GM12878 (cell line): ENCODE measurements around the gene CAPN9. TPM values are rescaled to one million over a fixed set of nuclear protein-coding genes. Genes with fewer than 3 reads are reported as not detected.

ENCODE experiments used
- ATAC-seq: fragments of 200-7000 bp; cut with Tn5 transposase; 3 replicates; pipeline ENCODE4 v1.9.1; 2020; ENCODE audit warnings: mild to moderate bottlenecking, moderate library complexity
- BruUV-seq: library from RNA; stranded (reverse); fragments of 400-500 nt; replicated peaks from 2 replicates; lab custom pipeline; 2021; lab: Mats Ljungman, UMichigan
- CTCF ChIA-PET: fragments of 300-600 bp; sonication (Branson Sonifier 250); formaldehyde crosslinking; extraction: SDS; loops from one replicate; lab custom pipeline; 2021; ENCODE audit warnings: inconsistent platforms; lab: Yijun Ruan, JAX
- POLR2A ChIA-PET: fragments of 350-600 bp; formaldehyde crosslinking; extraction: SDS; loops from one replicate; lab custom pipeline; 2021; ENCODE audit warnings: inconsistent platforms; lab: Charles Lee
- RAD21 ChIA-PET: fragments of 300-600 bp; sonication (Branson Sonifier 250); formaldehyde crosslinking; loops from one replicate; lab custom pipeline; 2023; ENCODE audit warnings: antibody characterized with exemption; ENCODE audit not compliant: unreplicated experiment; lab: Charles Lee
- SMC1A ChIA-PET: fragments of 300-600 bp; sonication (Branson Sonifier 250); formaldehyde crosslinking; loops from one replicate; lab custom pipeline; 2023; ENCODE audit not compliant: unreplicated experiment, uncharacterized antibody; lab: Charles Lee
- DNase-seq: peaks from one replicate; pipeline ENCODE4 v3.0.0-alpha.2; 2011; ENCODE audit warnings: low read depth, low spot score
- FAIRE-seq: peaks from 3 replicates; lab custom pipeline; 2011; peaks lifted over from hg19 to GRCh38; lab: Jason Lieb, UNC
- H2AFZ ChIP-seq: 2 replicates; pipeline ENCODE4 v1.6.0; 2011; ENCODE audit warnings: low read depth, low read length, control low read depth; ENCODE audit not compliant: control insufficient read depth
- H3K27ac ChIP-seq: 2 replicates; pipeline ENCODE4 v1.5.1; 2011; ENCODE audit warnings: control low read depth; ENCODE audit not compliant: control insufficient read depth, insufficient read depth
- H3K27me3 ChIP-seq, 2 experiments: replicated peaks in 1 of 2; 2 replicates each; pipeline versions ENCODE4 v1.6.0 to v1.6.1; 2011; ENCODE audit warnings: low read length in 1 of 2; ENCODE audit not compliant: control insufficient read depth in 2 of 2, insufficient read depth in 2 of 2
- H3K36me3 ChIP-seq, 2 experiments: 2 replicates each; pipeline ENCODE4 v1.5.1; 2011; ENCODE audit warnings: low read length in 1 of 2; ENCODE audit not compliant: control insufficient read depth in 2 of 2, insufficient read depth in 2 of 2
- H3K4me1 ChIP-seq: 2 replicates; pipeline ENCODE4 v1.6.1; 2011; ENCODE audit warnings: mild to moderate bottlenecking, low read length, moderate library complexity, mixed read lengths; ENCODE audit not compliant: control insufficient read depth, insufficient read depth
- H3K4me2 ChIP-seq: 2 replicates; pipeline ENCODE4 v1.6.0; 2011; ENCODE audit warnings: control low read depth; ENCODE audit not compliant: control insufficient read depth, insufficient read depth
- H3K4me3 ChIP-seq: fragments of 200-600 bp; sonication (generic); 2 replicates; pipeline ENCODE4 v1.5.1; 2016
- H3K79me2 ChIP-seq: 2 replicates; pipeline ENCODE4 v1.6.0; 2011; ENCODE audit warnings: low read length; ENCODE audit not compliant: control insufficient read depth, insufficient read depth
- H3K9ac ChIP-seq: 2 replicates; pipeline ENCODE4 v1.8.0; 2011; ENCODE audit warnings: low read length, control low read depth, mixed read lengths; ENCODE audit not compliant: control insufficient read depth, insufficient read depth
- H3K9me3 ChIP-seq: replicated peaks from 3 replicates; pipeline ENCODE4 v1.5.1; 2011; ENCODE audit warnings: mild to moderate bottlenecking, low read length; ENCODE audit not compliant: control insufficient read depth, insufficient read depth
- H4K20me1 ChIP-seq: 2 replicates; pipeline ENCODE4 v1.6.0; 2011; ENCODE audit not compliant: control insufficient read depth, insufficient read depth
- BHLHE40 ChIP-seq, 2 experiments: fragments of 450-650 bp in 1 of 2; IDR thresholded peaks; 2 replicates each; pipeline ENCODE4 v1.6.1; 2011 to 2017; ENCODE audit warnings: low read depth in 2 of 2, borderline replicate concordance in 1 of 2, improper control_type of control experiment in 1 of 2, low read length in 1 of 2, mild to moderate bottlenecking in 1 of 2
- E2F4 ChIP-seq: IDR thresholded peaks from 2 replicates; pipeline ENCODE4 v1.6.1; 2012; ENCODE audit warnings: low read depth, low read length, improper control_type of control experiment
- IKZF1 ChIP-seq: fragments of 450-650 bp; conservative IDR thresholded peaks from 2 replicates; pipeline ENCODE4 v1.6.1; 2017; ENCODE audit warnings: antibody characterized with exemption, mild to moderate bottlenecking
- SMC3 ChIP-seq: IDR thresholded peaks from 2 replicates; pipeline ENCODE4 v1.6.1; 2011; ENCODE audit warnings: low read length, improper control_type of control experiment, borderline replicate concordance
- TCF3 ChIP-seq: IDR thresholded peaks from 2 replicates; pipeline ENCODE4 v1.6.1; 2012; ENCODE audit warnings: low read depth, mild to moderate bottlenecking, low read length, borderline replicate concordance; ENCODE audit not compliant: insufficient read depth
- ZNF207 ChIP-seq: fragments of 450-650 bp; IDR thresholded peaks from 2 replicates; pipeline ENCODE4 v1.6.1; 2014; ENCODE audit warnings: antibody characterized with exemption, mild to moderate bottlenecking, borderline replicate concordance
- ZNF384 ChIP-seq: IDR thresholded peaks from 2 replicates; pipeline ENCODE4 v1.6.1; 2012; ENCODE audit warnings: low read depth, mild to moderate bottlenecking, low read length, improper control_type of control experiment, borderline replicate concordance
- WGBS: methylation state at CpG from one replicate; pipeline ENCODE4 v1.1.6; 2016; ENCODE audit warnings: low lambda C conversion rate; ENCODE audit not compliant: insufficient replicate concordance, insufficient coverage; ENCODE audit errors: missing lambda C conversion rate; 5-methylcytosine and 5-hydroxymethylcytosine counted together
- in situ Hi-C: fragments of 300-500 bp; cut with MboI; formaldehyde crosslinking; loops from 9 replicates; pipeline ENCODE4 v1.14.3; 2018; ENCODE audit warnings: mixed read lengths
- intact Hi-C: fragments of 100-400 bp; cut with micrococcal nuclease; formaldehyde crosslinking; loops from one replicate; pipeline ENCODE4 v1.14.2; 2022; ENCODE audit not compliant: unreplicated experiment
- polyA plus RNA-seq, 11 experiments: library from polyadenylated mRNA; depleted of rRNA in 4 of 11; unstranded in 6 of 11; stranded (reverse) in 5 of 11; fragments of >200 nt; fragmentation: Nextera tagmentation in 4 of 11; fragmentation: Illumina TruSeq in 1 of 11; extraction: Ambion mirVana in 4 of 11; extraction: Trizol in 1 of 11; gene quantifications; 1 replicate in 1 of 11; 2 replicates in 10 of 11; pipeline versions ENCODE4 v1.2.1 to v1.2.3, GENCODE V29; 2011 to 2016; ENCODE audit warnings: inconsistent platforms in 2 of 11, missing spikeins in 2 of 11, low read depth in 1 of 11
- total RNA-seq, 4 experiments: library from RNA; depleted of rRNA in 3 of 4; stranded (reverse); fragments of >200 nt in 3 of 4; fragmentation: Illumina TruSeq in 1 of 4; extraction: Trizol in 1 of 4; gene quantifications; 2 replicates each; pipeline versions ENCODE4 v1.2.1 to v1.2.3, GENCODE V29; 2013 to 2021

Gene CAPN9
- total and polyA plus RNA-seq, 10 of the 15 experiments (the other 5 are each of a cell fraction or from before 2014, with no cell fraction given) = not detected

GRCh38 chr1:230750576-230750975 lies 3.4 kb downstream of the CAPN9 start:
- no peak overlapping the region for H2AFZ ChIP-seq
- no peak overlapping the region for H3K9ac ChIP-seq
- no peaks in the 10 kb centered on the region for H3K9me3 ChIP-seq
- ATAC-seq (no peak), DNase-seq (no peak), FAIRE-seq (no peak)
- H3K4me3 ChIP-seq = no peak overlapping the region
- POLR2A ChIA-PET = no interaction called here
- intact Hi-C loops = no loop called here
- no TSS peak for BruUV-seq
- SMC1A ChIA-PET = no interaction called here
- no peaks in the 10 kb centered on the region for H3K36me3 ChIP-seq
- no peak for TF ChIP-seq SMC3
- no peak for TF ChIP-seq TCF3
- CTCF ChIA-PET = interaction anchor here (0.7 kb wide), 1 partner anchor 108 kb away, joined by 4 read pairs; no protein-coding TSS in a partner anchor
- in situ Hi-C loops = no loop called here
- RAD21 ChIA-PET = no interaction called here
- no peaks in the 10 kb centered on the region for H3K4me1 ChIP-seq
- no peaks in the 10 kb centered on the region for H4K20me1 ChIP-seq
- H3K27me3 ChIP-seq = no peaks in the 10 kb centered on the region; a peak in 1 of 4 replicates
- WGBS = 54% methylated on average over 3 of the region's 5 CpGs
- H3K79me2 ChIP-seq = no peaks in the 10 kb centered on the region
- no peak overlapping the region for H3K4me2 ChIP-seq
- no peak overlapping the region for H3K27ac ChIP-seq

DNA sequence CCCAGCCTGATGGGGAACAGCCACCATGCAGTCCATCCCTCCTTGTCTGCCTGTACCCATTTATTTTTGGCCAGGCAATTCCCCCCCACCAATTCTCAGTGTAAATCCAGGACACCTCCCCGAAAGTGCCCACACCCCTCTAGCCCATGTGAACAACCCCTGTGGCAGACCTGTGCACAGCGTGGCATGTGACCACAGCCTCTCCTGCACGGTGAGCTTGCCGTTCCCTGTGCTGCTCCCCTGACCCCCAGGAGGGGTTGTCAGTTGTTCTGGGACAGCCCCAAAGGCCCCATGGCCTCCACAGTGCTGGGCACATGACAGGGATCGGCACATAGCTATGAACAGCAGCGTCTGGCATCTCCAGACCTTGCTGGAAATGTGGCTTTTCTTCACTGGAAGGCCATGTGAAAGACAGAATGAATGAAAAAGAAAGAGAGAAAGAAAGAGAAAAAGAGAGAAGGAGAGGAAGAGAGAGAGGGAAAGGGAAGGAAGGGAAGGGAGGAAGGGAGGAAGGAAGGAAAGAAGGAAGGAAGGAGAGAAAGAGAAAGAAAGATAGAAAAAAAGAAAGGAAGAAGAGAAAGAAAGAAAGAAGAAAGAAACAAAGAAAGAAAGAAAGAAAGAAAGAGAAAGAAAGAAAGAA lies 3.9 kb downstream of the CAPN9 start:
- DNase-seq (no peak), FAIRE-seq (no peak), ATAC-seq (no peak)
- H3K4me2 ChIP-seq = no peak overlapping the region
- ChIA-PET POLR2A (no interaction called here), RAD21 (no interaction called here), SMC1A (no interaction called here), CTCF (no interaction called here)
- H3K4me1 ChIP-seq = no peaks in the 10 kb centered on the region
- intact Hi-C loops = no loop called here
- H3K4me3 ChIP-seq = no peak overlapping the region
- H3K79me2 ChIP-seq = no peaks in the 10 kb centered on the region
- no peak overlapping the region for H3K9ac ChIP-seq
- 24% methylated on average over 6 of the region's 6 CpGs for WGBS
- H3K36me3 ChIP-seq = no peaks in the 10 kb centered on the region
- no peaks in the 10 kb centered on the region; a peak in 1 of 4 replicates for H3K27me3 ChIP-seq
- H3K9me3 ChIP-seq = no peaks in the 10 kb centered on the region
- H4K20me1 ChIP-seq = no peaks in the 10 kb centered on the region
- TF ChIP-seq IKZF1 = no peak
- no peak for TF ChIP-seq E2F4
- no peak for TF ChIP-seq ZNF384
- TF ChIP-seq ZNF207 = no peak
- TF ChIP-seq BHLHE40 (IDR thresholded peaks at IDR 0.05; ENCODE audit: borderline replicate concordance in 1 of 2, low read depth in 2 of 2, low read length in 1 of 2) = no peak
- no TSS peak for BruUV-seq
- no peak overlapping the region for H3K27ac ChIP-seq
- H2AFZ ChIP-seq = no peak overlapping the region
- in situ Hi-C loops = no loop called here
